ENCODE measurements around the gene YY1.

DNA sequence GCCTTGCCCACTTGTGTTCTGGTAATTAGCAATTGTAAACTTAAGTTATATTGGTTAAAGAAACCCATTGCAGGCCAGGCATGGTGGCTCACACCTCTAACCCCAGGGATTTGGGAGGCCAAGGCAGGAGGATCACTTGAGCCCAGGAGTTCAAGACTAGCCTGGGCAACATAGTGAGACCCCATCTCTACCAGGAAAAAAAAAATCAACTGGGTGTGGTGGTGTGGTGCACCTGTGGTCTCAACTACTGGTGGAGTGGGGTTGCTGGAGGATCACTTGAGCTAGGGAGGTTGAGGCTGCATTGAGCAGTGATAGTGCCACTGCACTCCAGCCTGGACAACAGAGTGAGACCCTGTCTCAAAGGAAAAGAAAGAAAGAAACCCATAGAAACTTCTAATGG, 13.7 kb downstream of the YY1 start:
- TF ChIP-seq CTCF (conservative IDR thresholded peaks at IDR 0.05 in 1 of 2, IDR thresholded peaks at IDR 0.05 in 1 of 2; ENCODE audit: low read depth in 1 of 2, low read length in 2 of 2): no peak
- TF ChIP-seq EZH2 (IDR thresholded peaks at IDR 0.05; ENCODE audit: low read length, missing control alignments): no peak
